Right forelimb (tissue), 1 donor: ENCODE measurements around the gene LYPLAL1.
"Not testable (repeated sequence)": the region's sequence is repeated elsewhere in the genome, so short reads cannot be mapped to it uniquely, and the experiment has no call there.

ENCODE experiments used
- DNase-seq: peaks from one replicate; pipeline ENCODE4 v3.0.0-alpha.2; 2018

LYPLAL1 gene

GRCh38 chr1:219223496-219223895, 49.8 kb downstream of the LYPLAL1 start:
- DNase-seq, result no peak

- DNase-seq, result no peak
Observed at GRCh38 chr1:219226196-219226595, 52.5 kb downstream of the LYPLAL1 start.

GRCh38 chr1:219227360-219228057, 53.8 kb downstream of the LYPLAL1 start:
- DNase-seq, result no peak

GRCh38 chr1:219228058-219228419, 54.4 kb downstream of the LYPLAL1 start:
- no peak for DNase-seq

- DNase-seq, result no peak
Observed at GRCh38 chr1:219232890-219233289, 59.2 kb downstream of the LYPLAL1 start.

GRCh38 chr1:219235903-219236481, 62.3 kb downstream of the LYPLAL1 start:
- no peak for DNase-seq

- no peak for DNase-seq
Observed at GRCh38 chr1:219236933-219237610, 63.4 kb downstream of the LYPLAL1 start.

GRCh38 chr1:219239518-219239917, 65.8 kb downstream of the LYPLAL1 start:
- no peak for DNase-seq

- no peak for DNase-seq
Observed at GRCh38 chr1:219244864-219245263, 71.2 kb downstream of the LYPLAL1 start.

- DNase-seq, result no peak
Observed at GRCh38 chr1:219247441-219247840, 73.8 kb downstream of the LYPLAL1 start.

- not testable (repeated sequence) for DNase-seq
Observed at GRCh38 chr1:219250468-219250867, 76.8 kb downstream of the LYPLAL1 start.

- DNase-seq, result no peak
Observed at GRCh38 chr1:219257751-219258150, 84.1 kb downstream of the LYPLAL1 start.

GRCh38 chr1:219261454-219261853, 87.8 kb downstream of the LYPLAL1 start:
- DNase-seq, result no peak
